Measurements from ENCODE around the gene TPBGL. TPM values are rescaled to one million over a fixed set of nuclear protein-coding genes. Genes with fewer than 3 reads are reported as not detected.
A peak's percentile ranks its signal among the peaks of the same experiment; 100 is the strongest.

Gene TPBGL
- total RNA-seq, 1 experiment from 2014 or later: not detected

GRCh38 chr11:75212411-75212810 lies 28.2 kb upstream of the TPBGL start:
- BruUV-seq (replicated peaks): no TSS peak
- POLR2A ChIA-PET (ENCODE audit: unreplicated experiment): no interaction called here

GRCh38 chr11:75214411-75214821 lies 26.2 kb upstream of the TPBGL start:
- no peak for TF ChIP-seq EZH2 (IDR thresholded peaks at IDR 0.05; ENCODE audit: low read length, unreplicated experiment)
- TF ChIP-seq EZH2phosphoT487 (IDR thresholded peaks at IDR 0.05; ENCODE audit: borderline replicate concordance, low read length): no peak
- peak; percentile 54; the same call in 1 of the 2 replicates for TF ChIP-seq CTCF (conservative IDR thresholded peaks at IDR 0.05; ENCODE audit: low read depth, low read length)
- Histone ChIP-seq H3K36me3 (ENCODE audit: low read depth, low read length) (no peaks in the 10 kb centered on the region), H3K27ac (ENCODE audit: low read length) (no peak overlapping the region), H3K9me3 (ENCODE audit: low read length) (no peaks in the 10 kb centered on the region), H2AFZ (ENCODE audit: low read length) (no peak overlapping the region), H3K9ac (ENCODE audit: low read length) (no peak overlapping the region), H3K9me2 (replicated peaks; ENCODE audit: low read length) (0 out of 2 replicates have a peak, but pooled peaks cover 3% of the 10 kb centered on the region), H3F3A (ENCODE audit: low read length, unreplicated experiment) (no peaks in the 10 kb centered on the region), H3K79me2 (ENCODE audit: low read length) (no peaks in the 10 kb centered on the region), H3K4me2 (ENCODE audit: low read length) (no peak overlapping the region), H3K4me1 (ENCODE audit: insufficient read depth, low read length) (no peaks in the 10 kb centered on the region), H3K4me3 (ENCODE audit: low read length) (no peak overlapping the region), H3K27me3 (ENCODE audit: low read length) (peaks cover 24% of the 10 kb centered on the region), H4K20me1 (ENCODE audit: low read length) (no peaks in the 10 kb centered on the region)
- peak; percentile 90 for DNase-seq
- peak; percentile 77 for ATAC-seq
- BruUV-seq (replicated peaks): no TSS peak
- CTCF ChIA-PET: interaction anchor here (0.6 to 1.3 kb wide), 2 partner anchors 34 to 60 kb away, joined by 3 to 8 read pairs; no protein-coding TSS in a partner anchor
- intact Hi-C loops (cut with micrococcal nuclease): loop anchor here (1.0 kb wide), 1 partner anchor 19 kb away; no protein-coding TSS in a partner anchor
- POLR2A ChIA-PET (ENCODE audit: unreplicated experiment): no interaction called here

More at GRCh38 chr11:75212411-75212810, 28.2 kb upstream of the TPBGL start:
- Histone ChIP-seq H3K36me3 (ENCODE audit: low read depth, low read length) (no peaks in the 10 kb centered on the region), H4K20me1 (ENCODE audit: low read length) (no peaks in the 10 kb centered on the region), H3K4me2 (ENCODE audit: low read length) (no peak overlapping the region), H3K9me3 (ENCODE audit: low read length) (no peaks in the 10 kb centered on the region), H3F3A (ENCODE audit: low read length, unreplicated experiment) (no peaks in the 10 kb centered on the region), H3K27me3 (ENCODE audit: low read length) (peaks cover 30% of the 10 kb centered on the region), H3K27ac (ENCODE audit: low read length) (no peak overlapping the region), H2AFZ (ENCODE audit: low read length) (no peak overlapping the region), H3K9ac (ENCODE audit: low read length) (no peak overlapping the region), H3K79me2 (ENCODE audit: low read length) (no peaks in the 10 kb centered on the region), H3K4me3 (ENCODE audit: low read length) (no peak overlapping the region), H3K4me1 (ENCODE audit: insufficient read depth, low read length) (no peaks in the 10 kb centered on the region), H3K9me2 (replicated peaks; ENCODE audit: low read length) (0 out of 2 replicates have a peak, but pooled peaks cover 3% of the 10 kb centered on the region)
- no peak for ATAC-seq
- DNase-seq: no peak
- CTCF ChIA-PET: no interaction called here
- intact Hi-C loops (cut with micrococcal nuclease): no loop called here
- TF ChIP-seq EZH2 (IDR thresholded peaks at IDR 0.05; ENCODE audit: low read length, unreplicated experiment) (no peak), EZH2phosphoT487 (IDR thresholded peaks at IDR 0.05; ENCODE audit: borderline replicate concordance, low read length) (no peak), CTCF (conservative IDR thresholded peaks at IDR 0.05; ENCODE audit: low read depth, low read length) (no peak)

GRCh38 chr11:75214843-75215242 lies 25.7 kb upstream of the TPBGL start:
- intact Hi-C loops (cut with micrococcal nuclease): loop anchor here (1.0 kb wide), 1 partner anchor 18 kb away; no protein-coding TSS in a partner anchor
- no peak overlapping the region for H3K4me2 ChIP-seq (ENCODE audit: low read length)
- no peak for DNase-seq
- no peaks in the 10 kb centered on the region for H3K79me2 ChIP-seq (ENCODE audit: low read length)
- no peak overlapping the region for H3K9ac ChIP-seq (ENCODE audit: low read length)
- ChIA-PET CTCF (interaction anchor here (1.3 kb wide), 1 partner anchor 34 kb away, joined by 8 read pairs; no protein-coding TSS in a partner anchor), POLR2A (ENCODE audit: unreplicated experiment) (no interaction called here)
- H3K4me1 ChIP-seq (ENCODE audit: insufficient read depth, low read length): no peaks in the 10 kb centered on the region
- no peak overlapping the region for H2AFZ ChIP-seq (ENCODE audit: low read length)
- H3K27me3 ChIP-seq (ENCODE audit: low read length): peaks cover 20% of the 10 kb centered on the region
- no peak overlapping the region for H3K4me3 ChIP-seq (ENCODE audit: low read length)
- no TSS peak for BruUV-seq (replicated peaks)
- no peaks in the 10 kb centered on the region for H3K36me3 ChIP-seq (ENCODE audit: low read depth, low read length)
- H3F3A ChIP-seq (ENCODE audit: low read length, unreplicated experiment): no peaks in the 10 kb centered on the region
- H3K9me2 ChIP-seq (replicated peaks; ENCODE audit: low read length): 0 out of 2 replicates have a peak, but pooled peaks cover 3% of the 10 kb centered on the region
- no peaks in the 10 kb centered on the region for H3K9me3 ChIP-seq (ENCODE audit: low read length)
- TF ChIP-seq CTCF (conservative IDR thresholded peaks at IDR 0.05; ENCODE audit: low read depth, low read length): no peak
- TF ChIP-seq EZH2 (IDR thresholded peaks at IDR 0.05; ENCODE audit: low read length, unreplicated experiment): no peak
- ATAC-seq: no peak
- no peak overlapping the region for H3K27ac ChIP-seq (ENCODE audit: low read length)
- no peaks in the 10 kb centered on the region for H4K20me1 ChIP-seq (ENCODE audit: low read length)

All from PC-3 (cell line).